T-helper 17 cell (primary cell): ENCODE data around the gene MAP3K4. TPM values are rescaled to one million over a fixed set of nuclear protein-coding genes. Genes with fewer than 3 reads are reported as not detected.
"Not testable (repeated sequence)": the region's sequence is repeated elsewhere in the genome, so short reads cannot be mapped to it uniquely, and the experiment has no call there.

Experiments used
- ATAC-seq: fragments of 150-1000 bp; cut with Tn5 transposase; 2 replicates; pipeline ENCODE4 v1.10.0; 2021; ENCODE audit warnings: mild to moderate bottlenecking, moderate library complexity
- DNase-seq, 3 donors: peaks; one replicate each; pipeline versions ENCODE4 v3.0.0 to v3.0.0-alpha.2; 2020 to 2021
- H3K9me3 ChIP-seq: one replicate; pipeline ENCODE4 v1.7.0; 2013; ENCODE audit warnings: low read length, mild to moderate bottlenecking; ENCODE audit not compliant: control insufficient read depth, poor library complexity, severe bottlenecking
- H3K27ac Mint-ChIP-seq: one replicate; pipeline ENCODE4 v1.8.0; 2022; ENCODE audit warnings: mild to moderate bottlenecking, moderate library complexity, mixed read lengths
- H3K27me3 Mint-ChIP-seq: one replicate; pipeline ENCODE4 v1.8.0; 2022; ENCODE audit warnings: mixed read lengths
- H3K36me3 Mint-ChIP-seq: one replicate; pipeline ENCODE4 v1.8.0; 2022; ENCODE audit warnings: low read depth, mixed read lengths
- H3K4me1 Mint-ChIP-seq: one replicate; pipeline ENCODE4 v1.8.0; 2022; ENCODE audit warnings: mild to moderate bottlenecking, mixed read lengths
- H3K4me3 Mint-ChIP-seq: one replicate; pipeline ENCODE4 v1.8.0; 2022; ENCODE audit warnings: mild to moderate bottlenecking, moderate library complexity, mixed read lengths
- total RNA-seq, 4 donors: library from RNA in 2 of 4; stranded (reverse) in 2 of 4; gene quantifications; one replicate each; pipeline ENCODE4 v1.2.3 and lab custom pipeline; 2022 to 2026

MAP3K4 gene
- total RNA-seq, 2 donors from 2014 or later = 173 to 188 TPM

GRCh38 chr6:161123319-161123718, 131.8 kb downstream of the MAP3K4 start:
- H3K4me3 Mint-ChIP-seq, H3K27ac Mint-ChIP-seq, H3K9me3 ChIP-seq, DNase-seq, ATAC-seq, H3K4me1 Mint-ChIP-seq, H3K27me3 Mint-ChIP-seq: not testable (repeated sequence)
- peaks cover 13% of the 10 kb centered on the region for H3K36me3 Mint-ChIP-seq

- Mint-ChIP-seq H3K27me3 (no peaks in the 10 kb centered on the region), H3K4me1 (peaks cover 18% of the 10 kb centered on the region), H3K27ac (peak overlapping the region; percentile 10), H3K36me3 (peaks cover 7% of the 10 kb centered on the region), H3K4me3 (no peak overlapping the region)
- ATAC-seq (no peak), DNase-seq (no peak)
- H3K9me3 ChIP-seq = no peaks in the 10 kb centered on the region
Measured at GRCh38 chr6:161125591-161125990, 134.0 kb downstream of the MAP3K4 start.

- Mint-ChIP-seq H3K36me3 (peaks cover 5% of the 10 kb centered on the region), H3K4me3 (no peak overlapping the region), H3K27ac (peak overlapping the region; percentile 86), H3K27me3 (no peaks in the 10 kb centered on the region), H3K4me1 (peaks cover 18% of the 10 kb centered on the region)
- ATAC-seq (no peak), DNase-seq (no peak)
- no peaks in the 10 kb centered on the region for H3K9me3 ChIP-seq
Measured at GRCh38 chr6:161127071-161127740, 135.6 kb downstream of the MAP3K4 start.

- Mint-ChIP-seq H3K4me1 (peaks cover 18% of the 10 kb centered on the region), H3K27ac (peak overlapping the region; percentile 86), H3K4me3 (no peak overlapping the region), H3K27me3 (no peaks in the 10 kb centered on the region), H3K36me3 (peaks cover 5% of the 10 kb centered on the region)
- no peak for DNase-seq
- H3K9me3 ChIP-seq = no peaks in the 10 kb centered on the region
- ATAC-seq = peak; percentile 70
Measured at GRCh38 chr6:161128230-161128629, 136.7 kb downstream of the MAP3K4 start.

- H3K27me3 Mint-ChIP-seq = no peaks in the 10 kb centered on the region
- H3K4me1 Mint-ChIP-seq = peaks cover 18% of the 10 kb centered on the region
- ATAC-seq = peak; percentile 77
- H3K27ac Mint-ChIP-seq = peak overlapping the region; percentile 86
- peaks cover 5% of the 10 kb centered on the region for H3K36me3 Mint-ChIP-seq
- DNase-seq = no peak
- no peak overlapping the region for H3K4me3 Mint-ChIP-seq
- H3K9me3 ChIP-seq = no peaks in the 10 kb centered on the region
Measured at GRCh38 chr6:161128680-161129196, 137.2 kb downstream of the MAP3K4 start.

- Mint-ChIP-seq H3K27me3 (no peaks in the 10 kb centered on the region), H3K4me3 (no peak overlapping the region), H3K4me1 (peaks cover 15% of the 10 kb centered on the region), H3K27ac (peak overlapping the region; percentile 86), H3K36me3 (no peaks in the 10 kb centered on the region)
- DNase-seq (no peak), ATAC-seq (no peak)
- no peaks in the 10 kb centered on the region for H3K9me3 ChIP-seq
Measured at GRCh38 chr6:161130541-161130940, 139.0 kb downstream of the MAP3K4 start.

- ATAC-seq (no peak), DNase-seq (no peak)
- no peaks in the 10 kb centered on the region for H3K9me3 ChIP-seq
- Mint-ChIP-seq H3K27ac (peak overlapping the region; percentile 86), H3K4me3 (no peak overlapping the region), H3K4me1 (peaks cover 16% of the 10 kb centered on the region), H3K36me3 (peaks cover under 1% of the 10 kb centered on the region), H3K27me3 (no peaks in the 10 kb centered on the region)
Measured at GRCh38 chr6:161130967-161131766, 139.6 kb downstream of the MAP3K4 start.

GRCh38 chr6:161132384-161132783, 140.8 kb downstream of the MAP3K4 start:
- Mint-ChIP-seq H3K27me3 (no peaks in the 10 kb centered on the region), H3K4me1 (peaks cover 19% of the 10 kb centered on the region), H3K27ac (peak overlapping the region; percentile 86), H3K4me3 (no peak overlapping the region), H3K36me3 (peaks cover 3% of the 10 kb centered on the region)
- no peaks in the 10 kb centered on the region for H3K9me3 ChIP-seq
- no peak for ATAC-seq
- DNase-seq = no peak

GRCh38 chr6:161133963-161134362, 142.4 kb downstream of the MAP3K4 start:
- ATAC-seq (no peak), DNase-seq (no peak)
- no peaks in the 10 kb centered on the region for H3K9me3 ChIP-seq
- peaks cover 3% of the 10 kb centered on the region for H3K36me3 Mint-ChIP-seq
- no peak overlapping the region for H3K4me3 Mint-ChIP-seq
- no peak overlapping the region for H3K27ac Mint-ChIP-seq
- no peaks in the 10 kb centered on the region for H3K27me3 Mint-ChIP-seq
- peaks cover 10% of the 10 kb centered on the region for H3K4me1 Mint-ChIP-seq

- H3K4me3 Mint-ChIP-seq = no peak overlapping the region
- no peak for DNase-seq
- no peaks in the 10 kb centered on the region for H3K9me3 ChIP-seq
- H3K27ac Mint-ChIP-seq = peak overlapping the region; percentile 67
- H3K36me3 Mint-ChIP-seq = peaks cover 3% of the 10 kb centered on the region
- no peaks in the 10 kb centered on the region for H3K27me3 Mint-ChIP-seq
- peaks cover 6% of the 10 kb centered on the region for H3K4me1 Mint-ChIP-seq
- no peak for ATAC-seq
Measured at GRCh38 chr6:161134550-161135298, 143.2 kb downstream of the MAP3K4 start.

- Mint-ChIP-seq H3K27me3 (no peaks in the 10 kb centered on the region), H3K36me3 (peaks cover 3% of the 10 kb centered on the region), H3K4me1 (peaks cover 6% of the 10 kb centered on the region), H3K27ac (peak overlapping the region; percentile 67), H3K4me3 (peak overlapping the region; percentile 15)
- ATAC-seq (no peak), DNase-seq (no peak)
- no peaks in the 10 kb centered on the region for H3K9me3 ChIP-seq
Measured at GRCh38 chr6:161135695-161136591, 144.4 kb downstream of the MAP3K4 start.

- ATAC-seq = no peak
- Mint-ChIP-seq H3K27me3 (no peaks in the 10 kb centered on the region), H3K4me1 (peaks cover 6% of the 10 kb centered on the region), H3K4me3 (no peak overlapping the region), H3K27ac (peak overlapping the region; percentile 67), H3K36me3 (peaks cover 3% of the 10 kb centered on the region)
- no peaks in the 10 kb centered on the region for H3K9me3 ChIP-seq
- DNase-seq = no peak
Measured at GRCh38 chr6:161136655-161137054, 145.1 kb downstream of the MAP3K4 start.
